Eye (tissue), 1 donor: ENCODE data around the gene MICAL2.

ENCODE experiments used
- DNase-seq: peaks from one replicate; pipeline ENCODE4 v3.0.0-alpha.2; 2015

MICAL2 gene, protein sequence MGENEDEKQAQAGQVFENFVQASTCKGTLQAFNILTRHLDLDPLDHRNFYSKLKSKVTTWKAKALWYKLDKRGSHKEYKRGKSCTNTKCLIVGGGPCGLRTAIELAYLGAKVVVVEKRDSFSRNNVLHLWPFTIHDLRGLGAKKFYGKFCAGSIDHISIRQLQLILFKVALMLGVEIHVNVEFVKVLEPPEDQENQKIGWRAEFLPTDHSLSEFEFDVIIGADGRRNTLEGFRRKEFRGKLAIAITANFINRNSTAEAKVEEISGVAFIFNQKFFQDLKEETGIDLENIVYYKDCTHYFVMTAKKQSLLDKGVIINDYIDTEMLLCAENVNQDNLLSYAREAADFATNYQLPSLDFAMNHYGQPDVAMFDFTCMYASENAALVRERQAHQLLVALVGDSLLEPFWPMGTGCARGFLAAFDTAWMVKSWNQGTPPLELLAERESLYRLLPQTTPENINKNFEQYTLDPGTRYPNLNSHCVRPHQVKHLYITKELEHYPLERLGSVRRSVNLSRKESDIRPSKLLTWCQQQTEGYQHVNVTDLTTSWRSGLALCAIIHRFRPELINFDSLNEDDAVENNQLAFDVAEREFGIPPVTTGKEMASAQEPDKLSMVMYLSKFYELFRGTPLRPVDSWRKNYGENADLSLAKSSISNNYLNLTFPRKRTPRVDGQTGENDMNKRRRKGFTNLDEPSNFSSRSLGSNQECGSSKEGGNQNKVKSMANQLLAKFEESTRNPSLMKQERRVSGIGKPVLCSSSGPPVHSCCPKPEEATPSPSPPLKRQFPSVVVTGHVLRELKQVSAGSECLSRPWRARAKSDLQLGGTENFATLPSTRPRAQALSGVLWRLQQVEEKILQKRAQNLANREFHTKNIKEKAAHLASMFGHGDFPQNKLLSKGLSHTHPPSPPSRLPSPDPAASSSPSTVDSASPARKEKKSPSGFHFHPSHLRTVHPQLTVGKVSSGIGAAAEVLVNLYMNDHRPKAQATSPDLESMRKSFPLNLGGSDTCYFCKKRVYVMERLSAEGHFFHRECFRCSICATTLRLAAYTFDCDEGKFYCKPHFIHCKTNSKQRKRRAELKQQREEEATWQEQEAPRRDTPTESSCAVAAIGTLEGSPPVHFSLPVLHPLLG

GRCh38 chr11:12110201-12110713 lies at the start of gene MICAL2:
Gene MICAL2 (plus strand): TSS chr11:12110590. CDS start chr11:12162156, 51,566 bp downstream.
- peak; percentile 90 for DNase-seq

- DNase-seq = no peak
Measured at GRCh38 chr11:12061851-12062560, 48.4 kb upstream of the MICAL2 start.

DNA sequence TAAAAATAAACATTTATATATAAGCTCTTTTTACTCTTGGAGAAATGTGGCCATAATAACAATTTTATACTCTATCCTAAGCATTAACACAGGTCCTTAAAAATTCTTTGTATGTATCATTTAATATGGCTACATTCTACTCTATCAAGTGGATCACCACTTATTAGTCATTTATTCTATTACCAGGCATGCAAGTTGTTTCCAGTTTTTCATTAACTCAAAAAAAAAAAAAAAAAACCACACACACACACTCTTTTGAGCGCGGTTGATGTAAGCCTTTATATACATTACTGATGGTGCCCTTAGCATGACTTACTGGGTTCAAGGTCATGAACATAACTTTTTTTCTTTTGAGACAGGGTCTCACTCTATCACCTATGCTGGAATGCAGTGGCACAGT lies 47.1 kb upstream of the MICAL2 start:
- no peak for DNase-seq

DNA sequence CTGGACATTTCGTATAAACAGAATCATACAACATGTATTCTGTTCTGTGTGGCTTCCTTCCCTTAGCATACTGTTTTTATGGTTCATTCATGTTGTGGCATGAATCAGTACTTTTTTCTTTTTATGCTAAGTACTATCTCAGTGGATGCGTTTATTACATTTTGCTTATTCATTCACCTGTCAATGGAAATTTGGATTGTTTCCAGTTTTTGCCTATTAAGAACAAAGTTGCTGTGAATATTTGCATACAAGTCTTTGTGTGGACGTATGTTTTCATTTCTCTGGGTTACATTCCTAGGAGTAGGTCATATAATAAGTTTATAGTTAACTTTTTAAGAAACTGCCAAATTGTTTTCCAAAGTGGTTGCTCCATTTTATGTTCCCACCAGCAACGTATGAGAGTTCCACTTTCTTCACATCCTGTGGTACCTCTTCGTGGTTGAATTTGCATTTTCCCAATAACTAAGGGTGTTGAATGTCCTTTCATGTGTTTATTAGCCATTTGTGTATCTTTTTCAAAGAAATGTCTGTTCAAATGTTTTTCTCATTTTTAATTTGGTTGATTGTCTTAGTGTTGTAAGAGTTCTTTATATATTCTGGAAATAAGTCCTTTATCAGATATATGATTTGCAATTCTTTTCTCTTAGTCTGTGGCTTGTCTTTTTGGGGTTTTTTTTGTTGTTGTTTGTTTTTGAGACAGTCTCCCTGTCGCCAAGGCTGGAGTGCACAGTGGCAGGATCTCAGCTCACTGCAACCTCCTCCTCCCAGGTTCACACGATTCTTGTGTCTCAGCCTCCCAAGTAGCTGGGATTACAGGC lies 46.0 kb upstream of the MICAL2 start:
- no peak for DNase-seq

- no peak for DNase-seq
Measured at GRCh38 chr11:12064954-12065280, 45.5 kb upstream of the MICAL2 start.

DNA sequence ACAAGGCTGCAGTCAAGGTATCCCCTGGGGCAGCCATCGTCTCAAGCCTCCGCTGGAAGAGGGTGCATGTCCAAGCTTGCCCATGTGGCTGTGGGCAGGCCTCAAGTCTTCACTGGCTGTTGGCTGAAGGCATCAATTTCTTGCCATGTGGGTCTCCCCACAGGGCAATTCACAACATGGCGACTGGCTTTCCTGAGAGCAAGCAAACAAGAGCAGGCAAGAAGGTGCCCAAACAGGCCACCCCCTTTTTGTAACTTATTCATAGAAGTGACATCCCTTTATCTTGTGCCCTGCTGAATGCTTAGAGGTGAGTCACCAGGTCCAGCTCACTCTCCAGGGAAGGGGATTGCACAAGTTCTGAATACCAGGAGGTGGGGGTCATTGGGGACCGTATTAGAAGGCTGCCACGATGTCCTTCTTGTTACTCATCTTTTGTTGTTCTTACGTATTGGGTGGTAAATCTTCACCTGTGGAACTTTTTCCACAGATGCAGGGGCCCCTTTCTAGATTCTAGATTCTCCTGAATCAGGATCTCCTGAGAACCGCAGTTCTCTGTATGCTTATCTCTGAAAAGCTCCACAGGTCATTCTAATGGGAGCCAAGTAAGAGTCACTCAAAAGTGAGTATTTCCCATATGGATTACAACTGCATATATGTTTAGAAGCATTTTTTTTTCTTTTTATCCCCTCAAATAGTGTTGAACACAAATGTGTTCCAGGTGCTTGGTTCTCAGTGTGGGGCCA lies 44.2 kb upstream of the MICAL2 start:
- no peak for DNase-seq

DNA sequence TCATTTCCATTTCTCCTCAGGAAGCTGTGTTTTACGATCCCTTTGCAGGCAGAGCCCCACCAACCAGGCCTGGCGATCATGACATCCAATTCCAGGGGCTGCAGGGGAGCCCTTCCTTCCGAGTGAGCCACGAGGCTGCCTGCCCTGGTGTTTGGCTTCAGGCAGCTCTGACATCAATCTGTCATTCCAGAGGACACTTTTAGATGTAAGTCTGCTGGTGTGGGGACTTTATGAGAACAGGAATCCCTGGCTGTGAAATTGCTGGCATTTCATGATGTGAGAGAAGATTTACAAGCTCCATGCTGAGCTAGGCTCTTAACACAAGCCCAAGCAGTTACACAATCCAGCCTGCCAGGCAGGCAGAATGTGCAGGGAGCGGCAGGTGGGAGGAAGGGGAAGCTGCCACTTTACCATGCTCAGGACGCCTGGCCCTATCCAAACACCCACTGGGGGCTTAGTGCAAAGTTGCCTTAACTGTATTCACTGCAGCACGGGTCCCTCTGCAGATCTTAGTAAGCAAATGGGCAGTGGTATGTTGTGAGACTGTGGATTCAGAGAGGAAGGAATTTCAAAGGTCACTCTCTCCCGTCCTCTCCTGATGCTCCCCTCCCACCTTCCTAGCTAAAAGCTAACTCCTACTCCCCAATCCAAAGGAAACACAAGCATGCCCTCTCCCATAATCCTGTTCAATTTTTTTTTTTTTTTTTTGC lies 43.4 kb upstream of the MICAL2 start:
- peak; percentile 57 for DNase-seq

DNA sequence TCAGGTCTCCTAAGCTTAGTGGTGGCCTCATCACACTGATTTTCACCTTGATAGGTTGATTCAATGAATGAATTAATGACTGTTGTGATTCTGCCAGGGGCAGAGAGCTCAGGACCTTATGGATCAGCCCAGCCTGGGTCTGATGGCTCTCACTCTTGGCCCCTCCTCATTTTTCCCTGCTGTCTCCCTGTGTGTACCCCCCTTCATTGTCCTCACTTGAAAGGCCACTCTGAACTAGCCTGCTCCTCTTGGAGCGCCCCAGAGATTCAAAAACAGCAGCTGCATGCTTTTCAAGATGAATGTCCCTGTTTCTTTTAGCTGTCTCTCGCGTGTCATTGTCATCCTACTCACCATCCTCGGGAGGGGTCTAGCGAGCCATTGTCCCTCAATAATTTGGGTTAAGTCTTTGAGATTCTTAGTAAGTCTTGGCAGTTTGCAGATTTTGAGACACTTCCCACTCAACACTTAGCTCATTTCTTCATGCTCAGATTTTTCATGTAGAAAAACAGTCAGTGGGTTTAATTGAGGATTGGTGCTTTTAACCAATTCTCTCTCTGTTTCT lies 42.5 kb upstream of the MICAL2 start:
- DNase-seq = peak; percentile 31

GRCh38 chr11:12069066-12069676 lies 41.2 kb upstream of the MICAL2 start:
- no peak for DNase-seq

DNA sequence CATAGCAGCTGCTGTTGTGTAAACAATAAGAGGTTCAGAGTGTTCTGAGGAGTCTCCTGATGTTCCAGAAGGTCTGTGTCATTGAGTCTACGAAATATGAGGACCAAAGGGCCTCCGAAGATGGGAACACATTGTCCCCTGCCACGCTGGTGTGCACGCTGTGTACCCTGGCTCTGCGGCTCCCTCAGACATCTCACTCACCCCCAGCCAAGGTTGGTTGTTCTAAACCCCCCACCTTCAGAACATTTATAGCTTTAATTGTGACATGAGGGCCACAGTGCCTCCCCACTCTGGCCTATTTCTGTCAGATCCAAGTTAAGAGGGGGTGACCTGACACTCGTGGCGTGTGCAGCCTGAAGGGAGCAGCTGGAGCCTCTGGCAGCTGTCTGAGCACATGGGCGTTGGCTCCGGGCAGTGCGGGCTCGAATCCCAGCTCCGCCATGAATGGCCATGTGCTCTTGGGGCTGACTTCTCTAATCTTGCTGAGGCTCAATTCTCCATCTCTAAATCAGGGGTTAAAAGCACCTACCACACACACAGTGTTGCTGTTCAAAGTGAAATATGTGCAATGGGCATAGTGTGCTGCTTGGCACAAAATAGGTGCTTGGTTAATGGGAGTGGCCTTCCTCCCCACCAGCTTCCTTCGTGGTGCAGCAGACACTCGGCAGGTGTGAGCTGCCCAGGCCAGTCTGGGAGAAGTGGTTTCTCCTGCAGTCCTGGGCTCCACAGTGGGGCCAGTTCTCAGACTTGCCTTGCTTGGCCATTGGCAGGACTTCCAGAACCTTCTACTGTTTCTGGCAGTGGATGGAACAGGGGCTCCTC lies 39.7 kb upstream of the MICAL2 start:
- DNase-seq = no peak

DNA sequence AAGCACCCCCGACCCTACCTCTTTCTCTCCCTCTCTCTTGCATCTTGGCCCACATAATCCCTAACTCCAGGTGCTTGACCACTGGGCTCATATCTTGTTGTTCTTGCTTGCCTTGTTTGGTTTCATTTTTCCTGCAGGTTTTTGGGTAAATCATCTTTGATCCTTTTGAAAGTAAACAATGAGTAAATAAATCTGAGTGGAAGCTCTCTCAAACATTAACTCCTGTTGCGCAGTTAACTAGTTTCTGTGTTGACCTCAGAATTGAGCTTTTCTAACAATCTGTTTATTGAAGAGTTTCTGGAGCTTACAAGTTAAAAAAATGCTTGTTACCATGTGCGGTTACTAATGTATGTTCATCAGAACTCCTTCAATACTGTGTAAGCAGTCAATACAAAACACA lies 38.8 kb upstream of the MICAL2 start:
- DNase-seq = no peak

- no peak for DNase-seq
Measured at GRCh38 chr11:12073436-12073835, 37.0 kb upstream of the MICAL2 start.

GRCh38 chr11:12073886-12074285 lies 36.5 kb upstream of the MICAL2 start:
- no peak for DNase-seq

DNA sequence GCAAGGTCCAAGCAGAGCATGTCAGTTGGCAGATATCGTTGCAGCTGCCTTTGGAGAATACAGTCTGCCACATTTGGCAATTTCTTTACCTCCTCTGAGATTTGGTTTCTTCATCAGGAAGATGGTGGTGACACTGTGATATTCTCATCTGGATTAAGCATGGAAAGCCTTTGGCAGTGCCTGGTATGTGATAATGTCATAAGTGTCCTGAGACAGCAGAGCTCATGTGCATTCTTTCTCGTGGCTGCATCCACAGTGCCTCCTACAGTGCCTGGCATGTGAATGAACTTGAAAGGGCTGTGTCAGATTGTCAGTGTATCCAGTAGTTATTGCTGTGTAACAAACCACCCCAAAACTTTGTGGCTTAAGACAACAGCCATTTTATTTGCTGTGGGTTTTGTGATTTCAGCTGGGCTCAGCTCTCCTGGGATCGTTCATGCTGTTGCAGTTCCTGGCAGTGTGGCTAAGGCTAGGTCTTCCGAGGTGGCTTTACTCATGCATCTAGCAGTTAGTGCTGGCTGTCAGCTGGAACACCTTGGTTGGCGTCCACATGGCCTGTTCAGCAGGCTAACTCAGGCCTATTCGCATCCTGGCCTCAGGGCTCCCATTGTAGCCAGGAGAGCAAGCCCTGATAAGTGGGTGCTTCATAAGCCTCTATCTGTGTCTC lies 35.7 kb upstream of the MICAL2 start:
- no peak for DNase-seq

- DNase-seq = no peak
Measured at GRCh38 chr11:12075291-12075690, 35.1 kb upstream of the MICAL2 start.

DNA sequence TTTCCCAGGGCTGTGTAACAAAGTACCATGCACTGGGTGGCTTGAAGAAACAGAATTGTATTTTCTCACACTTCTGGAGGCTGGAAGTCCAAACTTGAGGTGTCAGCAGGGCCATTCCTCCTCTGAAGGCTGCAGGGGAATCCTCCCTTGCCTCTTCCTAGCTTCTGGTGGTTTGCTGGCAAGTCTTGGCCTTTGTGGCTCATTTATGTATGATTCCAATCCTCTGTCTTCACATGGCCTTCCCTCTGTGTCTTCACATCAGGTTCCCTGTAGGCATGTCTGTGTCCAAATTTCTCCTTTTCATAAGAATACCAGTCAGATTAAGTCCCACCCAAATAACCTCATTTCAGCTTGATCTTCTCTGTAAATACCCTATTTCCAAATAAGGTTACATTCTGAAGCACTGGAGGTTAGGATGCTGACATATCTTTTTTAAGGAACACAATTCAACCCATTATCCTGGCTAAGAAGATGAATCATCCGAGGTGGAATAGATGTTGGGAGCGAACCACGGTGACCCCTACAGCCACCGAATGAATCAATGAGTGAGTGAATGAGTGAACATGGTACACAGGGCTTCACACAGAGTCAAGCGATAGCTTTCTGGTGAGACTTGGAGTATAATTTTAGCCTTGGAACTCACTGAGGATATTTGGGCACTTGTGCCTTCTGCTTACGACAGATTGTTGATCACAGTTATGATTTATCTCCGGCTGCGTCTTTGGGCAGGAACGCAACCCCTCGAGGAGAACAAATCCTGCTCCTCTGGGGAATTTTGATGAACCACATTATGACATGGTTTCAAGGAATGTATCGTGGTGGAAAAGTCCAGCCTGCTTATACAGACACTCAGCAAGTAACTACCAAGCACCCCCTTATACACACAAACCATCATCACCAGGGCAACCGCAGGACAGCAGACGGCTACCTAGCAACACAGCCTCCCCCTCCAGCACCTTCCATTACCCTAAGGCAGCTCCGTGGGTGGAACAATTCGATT lies 34.3 kb upstream of the MICAL2 start:
- peak; percentile 82 for DNase-seq
